Adrenal gland (tissue), 12 donors: ENCODE data around the gene IMP4. TPM values are rescaled to one million over a fixed set of nuclear protein-coding genes. Genes with fewer than 3 reads are reported as not detected.

Source experiments
- DNase-seq, 7 donors: peaks; one replicate each; pipeline ENCODE4 v3.0.0-alpha.2; 2019 to 2020
- H3K27ac ChIP-seq, 5 donors: fragments of 200-600 bp; sonication (generic) in 4 of 5; 1 replicate in 3 of 5; 2 replicates in 2 of 5; pipeline versions ENCODE4 v1.5.1 to v1.8.0; 2016 to 2020; ENCODE audit warnings: mild to moderate bottlenecking in 1 of 5
- H3K27me3 ChIP-seq: fragments of 200-600 bp; 2 replicates; pipeline ENCODE4 v1.8.0; 2021
- H3K36me3 ChIP-seq, 2 donors: fragments of 200-600 bp; replicated peaks in 1 of 2; 1 replicate in 1 of 2; 2 replicates in 1 of 2; pipeline versions ENCODE4 v1.5.1 to v1.8.0; 2018 to 2022
- H3K4me1 ChIP-seq, 2 donors: fragments of 200-600 bp; replicated peaks in 1 of 2; 1 replicate in 1 of 2; 2 replicates in 1 of 2; pipeline versions ENCODE4 v1.5.1 to v1.8.0; 2018 to 2021
- H3K4me3 ChIP-seq, 4 donors: fragments of 200-600 bp; sonication (generic) in 3 of 4; one replicate each; pipeline ENCODE4 v1.5.1; 2016 to 2018
- H3K9me3 ChIP-seq, 3 donors: fragments of 200-600 bp; sonication (generic) in 1 of 3; replicated peaks in 1 of 3; 1 replicate in 2 of 3; 2 replicates in 1 of 3; pipeline versions ENCODE4 v1.5.1 to v1.8.0; 2016 to 2021
- POLR2A ChIP-seq, 2 donors: fragments of 450-650 bp; IDR thresholded peaks; one replicate each; pipeline ENCODE4 v1.6.1; 2017; ENCODE audit warnings: antibody characterized with exemption in 2 of 2, mild to moderate bottlenecking in 2 of 2, moderate library complexity in 1 of 2
- WGBS, 4 donors: extraction: QIAGEN DNeasy Blood & Tissue Kit in 2 of 4; methylation state at CpG; one replicate each; pipeline versions ENCODE4 v1.1.5 to v1.1.7; 2013 to 2017; 5-methylcytosine and 5-hydroxymethylcytosine counted together
- intact Hi-C, 2 donors: fragments of 100-400 bp; cut with DNase I; formaldehyde crosslinking; loops; one replicate each; pipeline versions ENCODE4 v1.14.1 to v1.15.0; 2022 to 2023
- polyA plus RNA-seq, 3 donors: library from polyadenylated mRNA; stranded (reverse); fragments of 200-250 nt in 2 of 3; fragments of 350-450 nt in 1 of 3; fragmentation: Illumina TruSeq in 1 of 3; extraction: RNeasy Lipid Tissue Mini Kit (QIAGEN cat#74804) in 1 of 3; gene quantifications; one replicate each; pipeline ENCODE4 v1.2.3, GENCODE V29; 2013 to 2014
- total RNA-seq, 9 donors: library from RNA; depleted of rRNA in 4 of 9; stranded (reverse); fragments of >200 nt in 4 of 9; fragments of 120-200 nt in 1 of 9; fragmentation: NEBNext Ultra II Directional in 1 of 9; extraction: Animal tissue kit (Norgen Biotek cat#: 25700) in 1 of 9; gene quantifications; one replicate each; pipeline versions ENCODE4 v1.1.0 to v1.2.4, GENCODE V29; 2013 to 2023
- TF ChIP-seq, protein P1 (sequence below), 6 experiments: fragments of 450-650 bp in 4 of 6; fragments of 200-600 bp in 2 of 6; sonication (generic) in 1 of 6; IDR thresholded peaks; 1 replicate in 5 of 6; 2 replicates in 1 of 6; pipeline versions ENCODE4 v1.5.1 to v1.8.0; 2016 to 2021; ENCODE audit warnings: antibody characterized with exemption in 6 of 6, mild to moderate bottlenecking in 2 of 6, moderate library complexity in 1 of 6
- donor health status: healthy with polysubstance abuse.
- donor health status: Bipolar disorder and iron deficiency.
- donor health status: DM: yes; HTN: yes; CAD: no.
- donor health status: DM: no; HTN: no; CAD: no.
- donor health status: DM: no; HTN: no; CAD: no.
- donor health status: DM: yes; HTN: yes; CAD: no.

The IMP4 gene
- total and polyA plus RNA-seq, 12 donors, result 55.8 to 141 (median 85.9) TPM

GRCh38 chr2:130381145-130381544, 38.4 kb downstream of the IMP4 start:
- no peak overlapping the region for H3K4me3 ChIP-seq

DNA sequence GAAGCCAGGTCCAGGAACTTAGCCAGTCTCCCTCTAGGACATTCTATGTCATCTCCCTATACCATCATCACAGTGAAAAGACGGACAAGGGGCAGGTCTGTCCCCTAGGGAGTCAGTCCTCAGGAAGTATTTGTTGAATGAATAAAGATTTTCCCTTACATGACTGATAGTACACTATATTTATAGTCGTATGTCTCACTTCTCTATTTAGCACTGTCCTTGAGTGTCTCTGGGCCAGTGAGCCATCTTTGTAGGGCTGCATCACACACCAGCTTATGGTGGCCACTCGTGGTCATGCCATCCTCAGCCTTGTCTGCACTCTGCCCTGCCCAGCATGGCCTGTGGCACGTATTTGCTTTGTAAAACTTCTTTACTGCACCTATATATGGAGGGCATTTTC, 38.9 kb downstream of the IMP4 start:
- Histone ChIP-seq H3K36me3 (peaks cover 0 to 4% of the 10 kb centered on the region in 2 donors), H3K27me3 (no peaks in the 10 kb centered on the region), H3K9me3 (no peaks in the 10 kb centered on the region), H3K27ac (no peak overlapping the region), H3K4me1 (no peaks in the 10 kb centered on the region), H3K4me3 (no peak overlapping the region)
- no peak for DNase-seq
- no peak for TF ChIP-seq POLR2A (IDR thresholded peaks at IDR 0.05)
- TF ChIP-seq, protein P1, sequence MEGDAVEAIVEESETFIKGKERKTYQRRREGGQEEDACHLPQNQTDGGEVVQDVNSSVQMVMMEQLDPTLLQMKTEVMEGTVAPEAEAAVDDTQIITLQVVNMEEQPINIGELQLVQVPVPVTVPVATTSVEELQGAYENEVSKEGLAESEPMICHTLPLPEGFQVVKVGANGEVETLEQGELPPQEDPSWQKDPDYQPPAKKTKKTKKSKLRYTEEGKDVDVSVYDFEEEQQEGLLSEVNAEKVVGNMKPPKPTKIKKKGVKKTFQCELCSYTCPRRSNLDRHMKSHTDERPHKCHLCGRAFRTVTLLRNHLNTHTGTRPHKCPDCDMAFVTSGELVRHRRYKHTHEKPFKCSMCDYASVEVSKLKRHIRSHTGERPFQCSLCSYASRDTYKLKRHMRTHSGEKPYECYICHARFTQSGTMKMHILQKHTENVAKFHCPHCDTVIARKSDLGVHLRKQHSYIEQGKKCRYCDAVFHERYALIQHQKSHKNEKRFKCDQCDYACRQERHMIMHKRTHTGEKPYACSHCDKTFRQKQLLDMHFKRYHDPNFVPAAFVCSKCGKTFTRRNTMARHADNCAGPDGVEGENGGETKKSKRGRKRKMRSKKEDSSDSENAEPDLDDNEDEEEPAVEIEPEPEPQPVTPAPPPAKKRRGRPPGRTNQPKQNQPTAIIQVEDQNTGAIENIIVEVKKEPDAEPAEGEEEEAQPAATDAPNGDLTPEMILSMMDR (IDR thresholded peaks at IDR 0.05), result no peak
- intact Hi-C loops, result no loop called here
- 67 to 77% (median 76%) methylated on average over 4 of the region's 4 CpGs for WGBS, 4 donors

More at GRCh38 chr2:130381145-130381544, 38.4 kb downstream of the IMP4 start:
- Histone ChIP-seq H3K36me3 (peaks cover 0 to 4% of the 10 kb centered on the region in 2 donors), H3K27me3 (no peaks in the 10 kb centered on the region), H3K4me1 (no peaks in the 10 kb centered on the region), H3K27ac (no peak overlapping the region), H3K9me3 (no peaks in the 10 kb centered on the region)
- no peak for DNase-seq
- intact Hi-C loops, result no loop called here
- 82 to 90% (median 83%) methylated on average over 4 of the region's 4 CpGs; no CpG with 5 or more reads in 1 of the 4 donors for WGBS, 4 donors
- TF ChIP-seq POLR2A (IDR thresholded peaks at IDR 0.05), result no peak
- TF ChIP-seq, protein P1 (IDR thresholded peaks at IDR 0.05), result no peak

- Histone ChIP-seq H3K36me3 (peaks cover 0 to 4% of the 10 kb centered on the region in 2 donors), H3K27me3 (no peaks in the 10 kb centered on the region), H3K4me1 (peaks cover 0 to 3% of the 10 kb centered on the region in 2 donors), H3K4me3 (no peak overlapping the region), H3K9me3 (no peaks in the 10 kb centered on the region), H3K27ac (no peak overlapping the region)
- intact Hi-C loops, result no loop called here
- no peak for DNase-seq
- 94 to 97% (median 95%) methylated on average over 6 to 8 of the region's 8 CpGs for WGBS, 4 donors
- TF ChIP-seq, protein P1 (IDR thresholded peaks at IDR 0.05), result no peak
- TF ChIP-seq POLR2A (IDR thresholded peaks at IDR 0.05), result no peak
Measured at GRCh38 chr2:130382313-130382917, 39.7 kb downstream of the IMP4 start.

GRCh38 chr2:130385709-130386108, 43.0 kb downstream of the IMP4 start:
- peaks cover 0 to 7% of the 10 kb centered on the region in 2 donors for H3K4me1 ChIP-seq
- no peaks in the 10 kb centered on the region for H3K36me3 ChIP-seq
- intact Hi-C loops, result no loop called here
- no peak overlapping the region for H3K4me3 ChIP-seq
- TF ChIP-seq, protein P1 (IDR thresholded peaks at IDR 0.05), result no peak
- no peak for TF ChIP-seq POLR2A (IDR thresholded peaks at IDR 0.05)
- WGBS, 4 donors, result 72 to 90% (median 73%) methylated on average over 3 of the region's 3 CpGs
- H3K27me3 ChIP-seq, result no peaks in the 10 kb centered on the region
- peak overlapping the region in 1 of 5 donors; percentile 51 for H3K27ac ChIP-seq
- no peak for DNase-seq
- H3K9me3 ChIP-seq, result no peaks in the 10 kb centered on the region
